Measurements from ENCODE around the gene GDPD3. TPM values are rescaled to one million over a fixed set of nuclear protein-coding genes. Genes with fewer than 3 reads are reported as not detected.

The GDPD3 gene
- total and polyA plus RNA-seq, 2 of the 13 experiments (the other 11 are each of a cell fraction or from before 2014, with no cell fraction given): 18.7 to 20.6 TPM

- intact Hi-C loops (cut with micrococcal nuclease; ENCODE audit: unreplicated experiment) (no loop called here), in situ Hi-C loops (cut with HindIII; ENCODE audit: extremely low pct_ligation_motif_present, low pct_unique_long_range_greater_than_20kb) (no loop called here)
- TF ChIP-seq ZNF430 (CRISPR knock-in tag; IDR thresholded peaks at IDR 0.05) (no peak), ZNF547 (CRISPR knock-in tag; IDR thresholded peaks at IDR 0.05) (no peak), REST (IDR thresholded peaks at IDR 0.05; ENCODE audit: borderline replicate concordance in 1 of 2, low read depth in 1 of 2, low read length in 2 of 2) (no peak)
- Histone ChIP-seq H3K27ac (ENCODE audit: extremely low read length, insufficient read depth, low read length) (no peak overlapping the region), H3K4me3 (replicated peaks in 1 of 3; ENCODE audit: insufficient read depth in 1 of 3, low read depth in 2 of 3, low read length in 3 of 3) (no peak overlapping the region), H2AFZ (ENCODE audit: low read length) (no peak overlapping the region), H3K9ac (ENCODE audit: insufficient read depth, low read depth, low read length) (no peak overlapping the region), H3K27me3 (ENCODE audit: control insufficient read depth in 1 of 2, insufficient read depth in 2 of 2, low read length in 2 of 2) (no peaks in the 10 kb centered on the region), H3K79me2 (ENCODE audit: insufficient read depth, low read length) (no peaks in the 10 kb centered on the region), H3K9me3 (ENCODE audit: low read length) (no peaks in the 10 kb centered on the region), H4K20me1 (ENCODE audit: insufficient read depth, low read length) (no peaks in the 10 kb centered on the region), H3K4me2 (ENCODE audit: low read depth, low read length) (no peak overlapping the region), H3K4me1 (ENCODE audit: insufficient read depth, low read length) (peaks cover 38% of the 10 kb centered on the region), H3K36me3 (replicated peaks in 1 of 2; ENCODE audit: control insufficient read depth in 1 of 2, insufficient read depth in 2 of 2, low read length in 2 of 2) (peaks cover 0 to 9% of the 10 kb centered on the region in 2 experiments; a peak in 1 of 5 replicates)
- FAIRE-seq (no peak), DNase-seq (ENCODE audit: low spot score) (no peak), ATAC-seq (no peak)
- POLR2A ChIA-PET: no interaction called here
- CTCF ChIA-PET (ENCODE audit: low intra/inter-chr PET ratio, low total read pairs): no interaction called here
- WGBS (ENCODE audit: low lambda C conversion rate): 92% methylated on average over 13 of the region's 15 CpGs
- no TSS peak for BruUV-seq (replicated peaks)
Measured at GRCh38 chr16:30108059-30108850, 5.1 kb downstream of the GDPD3 start.

Data from HepG2 (cell line).